Vagina (tissue), 2 donors: ENCODE results near the gene CDK19.

Experiments used
- CTCF ChIP-seq, 3 experiments: fragments of 450-650 bp in 2 of 3; fragments of 200-600 bp in 1 of 3; sonication (generic) in 1 of 3; IDR thresholded peaks; one replicate each; pipeline ENCODE4 v1.5.1; 2017 to 2019; ENCODE audit warnings: antibody characterized with exemption in 3 of 3, mild to moderate bottlenecking in 2 of 3, moderate library complexity in 2 of 3
- POLR2AphosphoS5 ChIP-seq, 2 donors: sonication (generic); formaldehyde crosslinking; IDR thresholded peaks; one replicate each; pipeline ENCODE4 v1.9.0; 2017; ENCODE audit warnings: antibody characterized with exemption in 2 of 2, mild to moderate bottlenecking in 2 of 2, low read depth in 1 of 2; ENCODE audit not compliant: insufficient read depth in 1 of 2

GRCh38 chr6:110562316-110562915 is 252.9 kb downstream of the CDK19 start:
- TF ChIP-seq CTCF (IDR thresholded peaks at IDR 0.05), result no peak
- no peak for TF ChIP-seq POLR2AphosphoS5 (IDR thresholded peaks at IDR 0.05; ENCODE audit: insufficient read depth in 1 of 2, low read depth in 1 of 2)
